Activated naive CD4-positive, alpha-beta T cell treated with anti-CD3 and anti-CD28 coated beads for 36 hours (primary cell): ENCODE data around the gene PLSCR3. TPM values are rescaled to one million over a fixed set of nuclear protein-coding genes. Genes with fewer than 3 reads are reported as not detected.

Experiments
- total RNA-seq, 2 experiments: library from RNA; stranded (reverse); gene quantifications; one replicate each; pipeline ENCODE4 v1.2.3, GENCODE V29; 2021

Gene PLSCR3
- total RNA-seq, 2 experiments from 2014 or later = 58.6 to 59.4 TPM

Other genes starting within 250 kb of the PLSCR3 start
- 1 to 10 TPM in 1 of 2 experiments, under 1 TPM in 1; 0.64 to 1.5 TPM for gene ASGR1, start 215.2 kb downstream of the PLSCR3 start, total RNA-seq
- 10 to 100 TPM; 13.6 to 13.8 TPM for gene DLG4, start 174.7 kb downstream of the PLSCR3 start, total RNA-seq
- gene ACADVL, start 174.6 kb downstream of the PLSCR3 start, total RNA-seq = 100 to 1,000 TPM; 263 to 267 TPM
- gene DVL2, start 160.0 kb downstream of the PLSCR3 start, total RNA-seq = 10 to 100 TPM; 26.7 to 29.4 TPM
- gene PHF23, start 155.1 kb downstream of the PLSCR3 start, total RNA-seq = 10 to 100 TPM in 1 of 2 experiments, 1 to 10 TPM in 1; 8.4 to 10.0 TPM
- gene GABARAP, start 152.1 kb downstream of the PLSCR3 start, total RNA-seq = 100 to 1,000 TPM; 137 to 152 TPM
- 100 to 1,000 TPM; 147 to 152 TPM for gene CTDNEP1, start 142.8 kb downstream of the PLSCR3 start, total RNA-seq
- 10 to 100 TPM; 52.4 to 53.5 TPM for gene ELP5, start 142.3 kb downstream of the PLSCR3 start, total RNA-seq
- under 1 TPM in 1 of 2 experiments, not detected in 1; 0.40 TPM for gene CLDN7, start 132.0 kb downstream of the PLSCR3 start, total RNA-seq
- under 1 TPM; 0.19 to 0.37 TPM for gene SLC2A4, start 112.8 kb downstream of the PLSCR3 start, total RNA-seq
- gene YBX2, start 99.9 kb downstream of the PLSCR3 start, total RNA-seq = under 1 TPM; 0.45 to 0.52 TPM
- gene EIF5A, start 86.9 kb downstream of the PLSCR3 start, total RNA-seq = 100 to 1,000 TPM; 757 to 792 TPM
- gene GPS2, start 79.2 kb downstream of the PLSCR3 start, total RNA-seq = 10 to 100 TPM; 28.2 to 32.2 TPM
- 10 to 100 TPM; 21.9 to 22.5 TPM for gene NEURL4, start 65.2 kb downstream of the PLSCR3 start, total RNA-seq
- gene ACAP1, start 58.0 kb downstream of the PLSCR3 start, total RNA-seq = 100 to 1,000 TPM; 309 to 320 TPM
- gene KCTD11, start 42.4 kb downstream of the PLSCR3 start, total RNA-seq = under 1 TPM; 0.41 to 0.47 TPM
- not detected for gene TMEM95, start 39.4 kb downstream of the PLSCR3 start, total RNA-seq
- gene TNK1, start 13.4 kb downstream of the PLSCR3 start, total RNA-seq = 1 to 10 TPM; 4.0 to 4.8 TPM
- gene TMEM256, start 9.6 kb upstream of the PLSCR3 start, total RNA-seq = 10 to 100 TPM; 65.6 to 66.3 TPM
- 1 to 10 TPM; 7.7 to 8.9 TPM for gene NLGN2, start 13.3 kb upstream of the PLSCR3 start, total RNA-seq
- not detected for gene SPEM1, start 25.8 kb upstream of the PLSCR3 start, total RNA-seq
- gene SPEM2, start 31.1 kb upstream of the PLSCR3 start, total RNA-seq = not detected
- gene SPEM3, start 34.3 kb upstream of the PLSCR3 start, total RNA-seq = not detected
- gene TMEM102, start 40.9 kb upstream of the PLSCR3 start, total RNA-seq = 1 to 10 TPM; 3.3 to 3.5 TPM
- 1 to 10 TPM; 1.3 to 1.6 TPM for gene FGF11, start 45.0 kb upstream of the PLSCR3 start, total RNA-seq
- 1 to 10 TPM; 5.1 to 5.9 TPM for gene CHRNB1, start 50.5 kb upstream of the PLSCR3 start, total RNA-seq
- 1 to 10 TPM; 9.2 to 9.4 TPM for gene ZBTB4, start 85.1 kb upstream of the PLSCR3 start, total RNA-seq
- gene SLC35G6, start 86.9 kb upstream of the PLSCR3 start, total RNA-seq = not detected
- gene POLR2A, start 89.8 kb upstream of the PLSCR3 start, total RNA-seq = 100 to 1,000 TPM; 204 to 205 TPM
- 1 to 10 TPM; 5.8 to 7.4 TPM for gene TNFSF12, start 154.5 kb upstream of the PLSCR3 start, total RNA-seq
- gene TNFSF13, start 164.2 kb upstream of the PLSCR3 start, total RNA-seq = 1 to 10 TPM; 2.1 to 2.6 TPM
- gene SENP3, start 167.4 kb upstream of the PLSCR3 start, total RNA-seq = 10 to 100 TPM; 43.2 to 46.9 TPM
- gene CD68, start 185.1 kb upstream of the PLSCR3 start, total RNA-seq = 10 to 100 TPM; 11.6 to 12.6 TPM
- gene MPDU1, start 189.3 kb upstream of the PLSCR3 start, total RNA-seq = 10 to 100 TPM; 48.8 to 53.5 TPM
- gene SOX15, start 195.6 kb upstream of the PLSCR3 start, total RNA-seq = under 1 TPM in 1 of 2 experiments, not detected in 1; 0.20 TPM
- gene FXR2, start 220.4 kb upstream of the PLSCR3 start, total RNA-seq = 10 to 100 TPM; 29.7 to 36.8 TPM
- gene SAT2, start 233.3 kb upstream of the PLSCR3 start, total RNA-seq = 10 to 100 TPM; 14.3 to 16.9 TPM
- not detected for gene SHBG, start 235.6 kb upstream of the PLSCR3 start, total RNA-seq